Tibial nerve (tissue), 4 donors: Measurements from ENCODE around the gene KCTD12. TPM values are rescaled to one million over a fixed set of nuclear protein-coding genes. Genes with fewer than 3 reads are reported as not detected.

ENCODE experiments used
- DNase-seq, 2 donors: peaks; one replicate each; pipeline ENCODE4 v3.0.0-alpha.2; 2019; ENCODE audit warnings: low spot score in 2 of 2
- H3K27ac ChIP-seq, 4 donors: fragments of 200-600 bp; sonication (generic) in 3 of 4; one replicate each; pipeline ENCODE4 v1.5.1; 2017 to 2019; ENCODE audit warnings: mild to moderate bottlenecking in 1 of 4
- H3K27me3 ChIP-seq, 2 donors: fragments of 200-600 bp; sonication (generic) in 1 of 2; one replicate each; pipeline versions ENCODE4 v1.5.1 to v1.6.0; 2017 to 2019
- H3K36me3 ChIP-seq, 3 donors: fragments of 200-600 bp; sonication (generic); one replicate each; pipeline ENCODE4 v1.5.1; 2018 to 2019
- H3K4me1 ChIP-seq, 4 donors: fragments of 200-600 bp; sonication (generic) in 3 of 4; one replicate each; pipeline ENCODE4 v1.5.1; 2017 to 2019
- H3K4me3 ChIP-seq, 4 donors: fragments of 200-600 bp; sonication (generic) in 3 of 4; one replicate each; pipeline ENCODE4 v1.5.1; 2017 to 2019; ENCODE audit warnings: mild to moderate bottlenecking in 1 of 4, moderate library complexity in 1 of 4
- H3K9me3 ChIP-seq, 4 donors: fragments of 200-600 bp; sonication (generic) in 3 of 4; one replicate each; pipeline ENCODE4 v1.5.1; 2017 to 2019
- EP300 ChIP-seq, 2 donors: sonication (generic); formaldehyde crosslinking; IDR thresholded peaks; one replicate each; pipeline ENCODE4 v1.6.1; 2017; ENCODE audit warnings: antibody characterized with exemption in 2 of 2, mild to moderate bottlenecking in 1 of 2
- POLR2A ChIP-seq, 2 donors: fragments of 450-650 bp; IDR thresholded peaks; one replicate each; pipeline ENCODE4 v1.6.1; 2017; ENCODE audit warnings: antibody characterized with exemption in 2 of 2, mild to moderate bottlenecking in 2 of 2, moderate library complexity in 2 of 2
- WGBS, 2 donors: methylation state at CpG; one replicate each; pipeline ENCODE4 v1.1.5; 2018; 5-methylcytosine and 5-hydroxymethylcytosine counted together
- total RNA-seq, 4 donors: library from RNA; depleted of rRNA; stranded (reverse); fragments of >200 nt; gene quantifications; one replicate each; pipeline ENCODE4 v1.1.0, GENCODE V29; 2016
- TF ChIP-seq, protein P1 (sequence below), 5 experiments: fragments of 200-600 bp in 3 of 5; fragments of 450-650 bp in 2 of 5; sonication (generic) in 3 of 5; IDR thresholded peaks; one replicate each; pipeline ENCODE4 v1.5.1; 2016 to 2019; ENCODE audit warnings: antibody characterized with exemption in 5 of 5, mild to moderate bottlenecking in 3 of 5, moderate library complexity in 2 of 5

Gene KCTD12
- total RNA-seq, 4 donors from 2014 or later, result 126 to 217 (median 159) TPM

DNA sequence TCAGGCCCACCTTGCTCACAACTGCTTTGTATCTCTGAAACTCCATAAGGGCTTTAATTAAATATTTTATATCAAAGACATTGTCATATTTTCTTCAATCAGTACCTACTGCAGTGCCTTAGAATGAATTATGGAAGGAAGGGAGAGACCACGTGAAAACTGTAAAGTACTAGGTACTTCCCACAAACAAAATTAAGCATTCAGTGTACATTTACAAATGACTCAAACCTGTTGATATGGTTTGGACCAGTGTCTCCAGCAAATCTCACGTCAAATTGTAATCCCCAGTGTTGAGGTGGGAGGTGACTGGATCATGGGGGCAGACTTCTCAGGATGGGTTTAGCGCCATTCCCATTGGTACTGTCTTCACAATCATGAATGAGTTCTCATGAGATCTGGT, 23.2 kb downstream of the KCTD12 start:
- 88 to 94% methylated on average over 3 of the region's 3 CpGs for WGBS, 2 donors
- DNase-seq, result no peak
- H3K9me3 ChIP-seq, result no peaks in the 10 kb centered on the region
- H3K27ac ChIP-seq, result no peak overlapping the region
- no peaks in the 10 kb centered on the region for H3K4me1 ChIP-seq
- H3K27me3 ChIP-seq, result no peaks in the 10 kb centered on the region
- H3K4me3 ChIP-seq, result no peak overlapping the region
- H3K36me3 ChIP-seq, result no peaks in the 10 kb centered on the region
- TF ChIP-seq EP300 (IDR thresholded peaks at IDR 0.05), result no peak
- no peak for TF ChIP-seq POLR2A (IDR thresholded peaks at IDR 0.05)
- TF ChIP-seq, protein P1, sequence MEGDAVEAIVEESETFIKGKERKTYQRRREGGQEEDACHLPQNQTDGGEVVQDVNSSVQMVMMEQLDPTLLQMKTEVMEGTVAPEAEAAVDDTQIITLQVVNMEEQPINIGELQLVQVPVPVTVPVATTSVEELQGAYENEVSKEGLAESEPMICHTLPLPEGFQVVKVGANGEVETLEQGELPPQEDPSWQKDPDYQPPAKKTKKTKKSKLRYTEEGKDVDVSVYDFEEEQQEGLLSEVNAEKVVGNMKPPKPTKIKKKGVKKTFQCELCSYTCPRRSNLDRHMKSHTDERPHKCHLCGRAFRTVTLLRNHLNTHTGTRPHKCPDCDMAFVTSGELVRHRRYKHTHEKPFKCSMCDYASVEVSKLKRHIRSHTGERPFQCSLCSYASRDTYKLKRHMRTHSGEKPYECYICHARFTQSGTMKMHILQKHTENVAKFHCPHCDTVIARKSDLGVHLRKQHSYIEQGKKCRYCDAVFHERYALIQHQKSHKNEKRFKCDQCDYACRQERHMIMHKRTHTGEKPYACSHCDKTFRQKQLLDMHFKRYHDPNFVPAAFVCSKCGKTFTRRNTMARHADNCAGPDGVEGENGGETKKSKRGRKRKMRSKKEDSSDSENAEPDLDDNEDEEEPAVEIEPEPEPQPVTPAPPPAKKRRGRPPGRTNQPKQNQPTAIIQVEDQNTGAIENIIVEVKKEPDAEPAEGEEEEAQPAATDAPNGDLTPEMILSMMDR (IDR thresholded peaks at IDR 0.05), result no peak

DNA sequence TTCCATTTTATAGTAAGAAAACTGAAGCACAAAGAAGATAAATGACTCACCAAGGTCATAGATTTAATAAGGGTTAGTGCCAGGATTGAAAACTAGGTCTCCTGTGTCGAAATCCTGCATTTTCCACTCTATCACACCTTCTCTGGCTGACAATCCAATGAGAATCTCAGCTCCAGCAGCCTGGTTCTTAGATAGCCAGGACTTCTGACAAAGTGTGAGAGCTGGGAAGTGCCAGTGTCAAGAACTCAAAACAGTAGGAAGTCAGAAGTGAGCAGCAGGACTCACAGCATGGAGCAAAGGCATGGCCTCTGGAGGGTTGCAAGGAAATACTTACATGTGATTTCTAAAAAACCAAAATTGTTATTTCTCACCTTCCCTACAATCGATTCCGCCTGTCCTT, 24.3 kb downstream of the KCTD12 start:
- Histone ChIP-seq H3K4me3 (no peak overlapping the region), H3K36me3 (no peaks in the 10 kb centered on the region), H3K27me3 (no peaks in the 10 kb centered on the region), H3K27ac (no peak overlapping the region), H3K4me1 (no peaks in the 10 kb centered on the region), H3K9me3 (no peaks in the 10 kb centered on the region)
- no peak for DNase-seq
- no peak for TF ChIP-seq POLR2A (IDR thresholded peaks at IDR 0.05)
- TF ChIP-seq, protein P1 (IDR thresholded peaks at IDR 0.05), result no peak
- TF ChIP-seq EP300 (IDR thresholded peaks at IDR 0.05), result no peak
- WGBS, 2 donors, result 79 to 88% methylated on average over 3 of the region's 3 CpGs

DNA sequence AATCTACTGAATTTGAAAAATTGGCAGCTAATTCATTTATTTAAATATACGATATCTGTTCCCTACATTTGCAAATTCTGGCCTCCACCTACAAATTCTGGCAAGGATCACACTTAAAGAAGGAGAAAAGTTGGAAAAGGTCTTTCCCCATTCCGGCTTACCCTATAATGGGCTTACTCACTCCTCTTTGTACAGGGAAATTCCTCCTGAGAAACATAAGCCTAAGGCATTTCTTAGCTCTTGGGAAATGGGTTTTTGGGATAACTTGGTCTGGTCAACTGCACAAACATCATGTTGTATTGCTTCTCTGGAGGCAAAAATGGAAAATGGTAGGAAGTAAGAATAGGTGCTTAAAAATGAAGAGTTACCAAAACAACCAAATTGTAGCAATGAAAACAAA, 25.5 kb downstream of the KCTD12 start:
- no peak for DNase-seq
- H3K27ac ChIP-seq, result no peak overlapping the region
- TF ChIP-seq EP300 (IDR thresholded peaks at IDR 0.05) (no peak), POLR2A (IDR thresholded peaks at IDR 0.05) (no peak)
- TF ChIP-seq, protein P1 (IDR thresholded peaks at IDR 0.05), result no peak
- WGBS, 2 donors, result 92 to 97% methylated on average over 2 of the region's 2 CpGs
- no peaks in the 10 kb centered on the region for H3K27me3 ChIP-seq
- H3K36me3 ChIP-seq, result no peaks in the 10 kb centered on the region
- H3K4me3 ChIP-seq, result no peak overlapping the region
- H3K9me3 ChIP-seq, result no peaks in the 10 kb centered on the region
- peaks cover 0 to 5% (median 0%) of the 10 kb centered on the region in 4 donors for H3K4me1 ChIP-seq

DNA sequence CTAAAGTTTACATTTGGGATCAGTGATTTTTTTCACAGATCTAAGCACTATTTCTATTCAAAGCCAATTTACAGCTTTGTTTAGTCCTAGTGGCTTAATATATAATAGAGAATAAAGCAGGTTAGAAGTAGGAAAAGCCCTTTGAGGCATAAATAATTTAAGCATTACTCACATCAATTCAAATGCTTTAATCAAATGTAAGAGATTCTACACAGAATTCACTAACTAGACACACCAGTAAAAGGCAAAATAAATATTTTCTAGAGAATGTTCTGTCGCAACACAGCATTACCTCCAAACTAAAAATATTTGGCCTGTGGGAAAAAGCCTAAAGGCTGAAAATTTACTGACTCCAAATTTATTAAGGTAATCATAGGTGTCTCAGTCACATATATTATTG, 31.3 kb downstream of the KCTD12 start:
- no peaks in the 10 kb centered on the region for H3K9me3 ChIP-seq
- TF ChIP-seq, protein P1 (IDR thresholded peaks at IDR 0.05), result no peak
- TF ChIP-seq EP300 (IDR thresholded peaks at IDR 0.05) (no peak), POLR2A (IDR thresholded peaks at IDR 0.05) (no peak)
- H3K36me3 ChIP-seq, result no peaks in the 10 kb centered on the region
- no peaks in the 10 kb centered on the region for H3K27me3 ChIP-seq
- H3K4me1 ChIP-seq, result peaks cover 0 to 28% (median 7%) of the 10 kb centered on the region in 4 donors
- WGBS, 2 donors, result 73 to 83% methylated on average over 1 of the region's 1 CpG
- peak overlapping the region in 2 of 4 donors; percentile 16 to 81 for H3K27ac ChIP-seq
- no peak overlapping the region for H3K4me3 ChIP-seq
- no peak for DNase-seq

DNA sequence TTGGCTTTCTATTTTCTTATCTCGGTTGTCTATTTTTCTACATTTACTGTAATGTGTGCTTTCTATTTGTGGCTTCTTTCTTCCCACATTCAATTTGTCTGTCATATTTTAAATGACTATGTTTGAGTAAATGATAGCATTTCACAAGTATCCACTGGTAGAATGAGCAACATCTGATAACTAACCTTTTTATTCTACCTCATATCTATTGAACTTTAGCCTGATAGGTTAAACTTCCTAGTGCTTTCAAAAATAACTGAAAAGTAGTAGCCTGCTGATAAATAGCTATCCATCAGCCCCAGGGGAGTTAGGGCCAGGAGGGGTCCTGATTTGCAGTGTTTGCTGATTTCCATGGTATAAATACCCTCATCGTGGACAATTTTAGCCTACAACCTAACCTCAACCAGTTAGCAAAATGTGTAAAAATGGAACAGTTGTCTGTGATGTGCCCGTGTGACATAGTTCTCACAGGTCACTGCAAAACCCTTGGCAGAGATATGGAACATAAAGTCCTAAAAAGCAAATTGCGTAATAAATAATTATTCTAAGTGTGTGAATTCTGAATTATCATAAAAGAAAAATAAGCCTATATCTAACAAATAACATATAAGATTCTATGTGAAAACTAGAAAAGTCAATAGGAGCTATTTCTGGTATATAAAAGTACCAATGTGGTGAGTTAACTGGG, 32.1 kb downstream of the KCTD12 start:
- H3K4me3 ChIP-seq, result no peak overlapping the region
- H3K27me3 ChIP-seq, result no peaks in the 10 kb centered on the region
- no peak for TF ChIP-seq EP300 (IDR thresholded peaks at IDR 0.05)
- no peak for TF ChIP-seq POLR2A (IDR thresholded peaks at IDR 0.05)
- peak overlapping the region in 2 of 4 donors; percentile 39 to 81 for H3K27ac ChIP-seq
- H3K36me3 ChIP-seq, result no peaks in the 10 kb centered on the region
- no peaks in the 10 kb centered on the region for H3K9me3 ChIP-seq
- 50 to 64% methylated on average over 4 of the region's 4 CpGs for WGBS, 2 donors
- peaks cover 0 to 28% (median 7%) of the 10 kb centered on the region in 4 donors for H3K4me1 ChIP-seq
- DNase-seq, result no peak
